GM21360 (cell line): ENCODE data around the gene RASD1.

Experiments used
- ATAC-seq: cut with Tn5 transposase; IDR thresholded peaks from one replicate; pipeline ENCODE4 v1.9.1; 2021; ENCODE audit warnings: mild to moderate bottlenecking, moderate library complexity; ENCODE audit not compliant: unreplicated experiment

The RASD1 gene, protein sequence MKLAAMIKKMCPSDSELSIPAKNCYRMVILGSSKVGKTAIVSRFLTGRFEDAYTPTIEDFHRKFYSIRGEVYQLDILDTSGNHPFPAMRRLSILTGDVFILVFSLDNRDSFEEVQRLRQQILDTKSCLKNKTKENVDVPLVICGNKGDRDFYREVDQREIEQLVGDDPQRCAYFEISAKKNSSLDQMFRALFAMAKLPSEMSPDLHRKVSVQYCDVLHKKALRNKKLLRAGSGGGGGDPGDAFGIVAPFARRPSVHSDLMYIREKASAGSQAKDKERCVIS

DNA sequence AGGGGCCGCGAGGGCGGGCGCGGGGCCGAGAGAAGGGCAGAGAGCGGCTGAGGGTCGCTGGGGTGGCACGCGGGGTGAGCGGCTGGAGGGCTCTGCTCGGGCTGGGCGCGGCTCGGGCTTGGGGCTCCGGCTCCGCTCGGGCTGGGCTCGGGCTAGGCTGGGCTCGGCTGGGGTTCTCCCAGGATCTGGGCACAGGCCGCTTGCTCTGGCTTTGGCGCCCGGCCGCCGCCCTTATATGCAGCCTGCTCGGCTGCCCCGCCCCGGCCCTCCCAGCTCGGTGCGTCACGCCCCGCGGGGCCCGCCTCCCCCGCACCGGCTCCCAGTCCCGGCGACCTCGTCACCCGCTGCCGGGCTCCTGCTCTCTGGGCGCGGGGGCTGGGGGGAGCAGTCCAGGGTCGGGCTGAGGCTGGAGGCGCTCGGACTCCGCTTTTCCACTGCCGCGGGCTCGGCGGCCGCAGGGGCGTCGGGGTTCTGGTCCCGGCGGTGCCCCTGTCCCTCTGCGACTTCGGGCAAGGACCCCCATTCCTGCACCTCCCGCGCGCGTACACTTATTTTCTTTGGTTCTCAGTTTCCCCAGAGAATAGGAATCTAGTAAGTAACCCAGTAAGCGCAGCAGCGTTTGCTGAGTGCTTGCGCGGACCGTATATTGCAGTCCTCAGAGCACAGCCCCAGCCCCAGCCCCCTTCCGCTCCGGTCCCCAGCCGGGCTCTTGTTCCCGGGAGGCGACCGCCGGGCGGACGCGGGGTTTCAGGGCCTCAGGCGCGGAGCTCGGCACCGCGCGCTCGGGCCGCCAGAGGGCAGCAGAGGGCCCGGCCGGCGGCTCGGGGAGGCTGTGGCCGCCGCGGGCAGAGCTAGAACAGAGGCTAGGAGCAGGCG, at the start of gene RASD1:
TSS of gene RASD1 (minus strand) at position 207 of the 876 bp plus-strand sequence. CDS start 214 bp downstream, outside the sequence.
- ATAC-seq: peak; percentile 58

DNA sequence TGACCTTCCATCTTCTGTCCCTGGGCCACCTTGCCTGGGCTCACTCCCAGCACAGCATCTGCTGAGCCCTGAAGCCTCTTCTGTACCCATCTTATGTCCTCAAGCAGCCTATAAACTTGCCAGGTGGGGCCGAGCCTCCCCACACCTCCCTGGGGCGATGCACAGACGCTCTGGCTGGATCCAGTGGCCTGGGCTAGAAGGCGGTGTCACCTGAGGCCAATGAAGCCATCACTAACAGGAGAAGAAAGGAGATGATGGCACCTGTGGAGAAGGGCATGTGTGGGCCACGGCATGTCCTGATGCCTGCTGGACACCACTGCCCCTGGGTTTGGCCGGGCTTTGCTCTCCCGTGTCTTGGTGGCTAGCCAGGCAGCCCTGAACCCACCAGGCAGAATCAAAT, 49.8 kb upstream of the RASD1 start:
- no peak for ATAC-seq

- ATAC-seq: no peak
Measured at GRCh38 chr17:17545031-17545820, 49.0 kb upstream of the RASD1 start.

DNA sequence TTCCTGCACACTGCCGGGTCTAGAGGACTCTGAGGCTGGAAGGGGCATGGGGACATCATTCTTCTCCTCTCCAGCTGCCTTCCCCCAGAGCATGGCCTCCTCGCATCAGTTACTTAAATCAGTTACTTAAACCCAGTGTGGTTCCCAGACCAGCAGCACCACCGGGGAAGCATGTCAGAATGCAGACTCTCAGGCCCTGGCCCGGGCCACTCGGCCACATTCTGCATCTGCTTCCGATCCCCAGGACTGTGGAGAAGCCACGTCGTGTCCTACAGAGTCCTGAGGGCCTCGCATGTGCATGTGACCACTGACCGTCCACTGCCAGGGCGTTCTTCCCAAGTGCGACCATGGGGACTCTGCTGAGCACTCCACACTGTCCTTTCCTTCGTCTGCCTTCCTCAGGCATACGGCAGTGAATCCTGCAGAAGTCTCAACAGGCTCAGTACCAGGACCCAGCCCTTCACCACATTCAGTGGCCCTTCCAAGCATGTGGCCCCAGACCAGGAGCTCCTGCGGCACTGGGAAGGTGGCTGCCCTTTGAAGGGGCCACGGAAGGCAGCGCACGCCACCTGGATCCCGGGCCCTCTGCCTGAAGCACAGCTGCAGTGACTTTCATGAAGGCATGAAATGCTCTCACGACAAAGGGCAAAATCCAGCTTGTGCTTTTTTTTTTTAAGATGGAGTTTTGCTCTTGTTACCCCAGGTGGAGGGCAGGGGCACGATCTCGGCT, 46.9 kb upstream of the RASD1 start:
- no peak for ATAC-seq

- no peak for ATAC-seq
Measured at GRCh38 chr17:17541640-17542001, 45.4 kb upstream of the RASD1 start.

- no peak for ATAC-seq
Measured at GRCh38 chr17:17540935-17541639, 44.9 kb upstream of the RASD1 start.

GRCh38 chr17:17540278-17540906, 44.2 kb upstream of the RASD1 start:
- no peak for ATAC-seq

DNA sequence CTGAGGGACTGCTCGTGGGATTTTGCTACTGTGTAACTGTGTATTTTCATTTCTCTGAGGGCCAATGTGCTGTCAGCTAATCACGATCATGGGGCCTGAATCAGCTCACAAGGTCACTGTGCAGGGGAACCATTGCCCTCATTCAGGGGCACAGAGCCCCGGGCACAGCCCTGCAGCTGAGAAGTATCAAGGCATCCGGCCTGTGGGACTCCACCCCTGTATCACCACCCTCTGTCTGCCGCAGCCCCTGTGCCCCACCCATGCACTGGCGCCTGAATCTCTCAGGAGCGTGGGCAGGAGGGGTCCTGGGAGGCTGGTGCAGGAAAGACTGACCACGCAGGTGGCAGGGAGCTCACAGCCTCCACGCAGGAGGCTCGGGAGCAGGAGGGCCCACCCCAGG, 43.4 kb upstream of the RASD1 start:
- no peak for ATAC-seq

DNA sequence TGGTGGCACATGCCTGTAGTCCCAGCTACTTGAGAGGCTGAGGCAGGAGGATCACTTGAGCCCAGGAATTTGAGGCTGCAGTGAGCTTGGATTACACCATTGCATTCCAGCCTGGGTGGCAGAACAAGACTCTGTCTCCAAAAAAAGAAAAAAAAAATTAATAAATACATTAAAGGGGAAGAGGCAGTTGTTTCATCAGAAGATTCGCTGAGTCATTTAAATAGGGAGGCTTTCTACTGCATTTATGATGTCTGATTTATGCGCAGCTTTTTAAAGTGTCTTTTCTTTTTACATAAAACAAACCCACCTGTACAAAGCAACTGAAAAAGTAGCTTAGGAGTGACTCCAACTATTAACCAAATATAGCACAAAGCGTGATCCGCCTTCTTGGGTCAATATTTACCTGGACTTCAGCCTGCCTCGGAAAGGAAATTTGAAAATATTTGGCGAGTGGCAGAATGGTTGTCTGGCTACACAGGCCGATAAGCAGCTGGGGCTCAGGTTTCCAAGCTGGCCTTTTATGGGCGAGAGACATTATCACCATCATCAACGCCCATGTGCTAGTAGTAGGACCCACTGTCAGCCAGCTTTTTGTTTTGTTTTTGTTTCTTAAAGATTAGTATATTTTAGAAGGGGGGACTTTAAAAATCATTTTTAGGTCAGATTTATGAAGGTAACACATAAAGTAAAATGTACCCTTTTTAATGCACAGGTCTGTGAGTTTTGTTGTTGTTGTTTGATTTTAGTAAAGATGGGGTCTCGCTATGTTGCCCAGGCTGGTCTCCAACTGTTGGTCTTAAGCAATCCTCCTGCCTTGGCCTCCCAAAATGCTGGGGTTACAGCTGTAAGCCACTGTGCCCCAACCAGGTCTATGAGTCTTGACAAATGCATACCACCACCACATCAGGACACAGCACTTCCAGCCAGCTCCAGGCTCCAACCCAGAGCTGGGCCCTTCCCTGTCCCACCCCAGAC, 42.5 kb upstream of the RASD1 start:
- ATAC-seq: no peak

- ATAC-seq: no peak
Measured at GRCh38 chr17:17537311-17538099, 41.3 kb upstream of the RASD1 start.

GRCh38 chr17:17536702-17537101, 40.5 kb upstream of the RASD1 start:
- ATAC-seq: no peak

DNA sequence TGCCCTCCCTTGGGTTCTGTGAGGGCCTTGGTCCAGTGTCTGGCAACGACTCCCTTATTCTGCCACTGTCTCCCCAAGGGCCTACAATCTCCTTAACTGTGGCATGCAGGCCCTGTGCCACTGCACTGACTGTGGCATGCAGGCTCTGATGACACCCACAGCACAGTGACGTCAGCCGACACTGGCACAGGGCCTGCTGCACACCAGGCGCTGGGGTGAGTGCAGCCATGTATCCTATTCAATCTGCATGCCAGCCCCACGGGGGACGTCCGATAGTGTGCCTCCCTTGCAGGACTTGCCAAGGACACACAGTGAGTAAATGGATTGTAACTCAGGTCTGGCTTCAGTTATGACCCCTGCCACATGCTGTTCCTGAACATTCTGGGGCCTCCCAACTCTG, 39.8 kb upstream of the RASD1 start:
- no peak for ATAC-seq

GRCh38 chr17:17533901-17534441, 37.8 kb upstream of the RASD1 start:
- no peak for ATAC-seq

- no peak for ATAC-seq
Measured at GRCh38 chr17:17532991-17533390, 36.8 kb upstream of the RASD1 start.

DNA sequence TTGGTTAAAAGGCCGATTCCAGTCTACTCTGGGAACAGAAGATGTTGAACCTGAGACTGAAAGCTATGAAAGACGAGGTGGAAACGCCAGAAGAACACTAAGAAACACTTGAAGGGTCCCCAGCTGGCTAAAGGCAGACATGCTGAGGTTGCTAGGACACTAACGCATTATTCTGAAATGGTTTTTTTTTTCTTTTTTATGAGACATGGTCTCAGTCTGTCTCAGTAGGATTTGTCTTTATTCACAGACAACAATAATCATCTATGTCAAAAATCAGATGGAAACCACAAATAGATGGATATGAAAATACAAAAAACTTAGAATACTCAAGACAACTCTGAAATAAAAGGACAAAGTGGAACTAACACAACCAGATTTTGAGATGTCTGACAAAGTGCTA, 35.0 kb upstream of the RASD1 start:
- ATAC-seq: no peak

DNA sequence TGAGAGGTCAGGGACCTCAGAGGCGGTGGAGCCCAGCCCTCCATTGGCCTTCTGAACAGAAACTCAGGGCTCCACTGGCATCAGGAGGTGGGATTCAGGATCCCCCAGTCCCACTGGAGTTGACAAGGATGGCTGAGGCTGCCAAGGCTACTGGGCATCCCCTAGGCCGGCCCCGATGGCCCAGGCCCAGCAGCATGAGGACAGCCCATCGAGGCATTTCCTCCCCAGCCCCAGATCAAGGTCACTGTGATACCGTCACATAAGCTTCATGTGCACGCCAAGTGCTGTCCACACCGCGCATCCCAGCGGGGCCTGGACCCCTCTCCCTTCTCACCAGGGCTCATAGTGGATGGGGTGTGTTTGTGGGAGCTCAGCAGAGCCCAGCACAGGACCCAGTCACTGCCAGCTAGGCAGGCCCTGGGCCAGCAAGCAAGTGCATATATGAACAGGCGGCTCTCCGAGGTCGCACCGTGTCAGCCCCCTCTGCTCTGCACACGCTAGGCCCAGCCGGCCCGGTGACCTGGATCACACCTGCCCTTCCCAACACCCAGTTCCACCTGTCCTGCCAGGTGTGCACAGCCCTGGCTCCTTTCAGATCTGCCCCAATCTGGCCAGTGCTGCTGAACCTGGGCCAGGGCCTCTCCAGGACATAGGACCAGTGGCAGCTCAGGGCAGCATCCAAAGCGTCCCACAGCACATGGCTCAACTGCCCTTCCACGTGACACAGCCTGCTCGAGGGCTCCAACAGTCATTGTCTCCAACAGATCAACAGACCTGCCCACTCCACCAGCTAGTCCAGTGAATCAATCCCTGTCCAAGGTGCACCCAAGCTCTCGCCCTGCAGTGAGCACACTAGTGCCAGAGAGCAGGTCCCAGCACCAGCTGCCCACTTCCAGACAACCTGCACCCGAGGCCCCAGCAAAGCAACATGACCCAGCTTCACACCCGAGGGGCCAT, 32.8 kb upstream of the RASD1 start:
- no peak for ATAC-seq
